CD4-positive, alpha-beta T cell (primary cell): Measurements from ENCODE around the gene RAD51B. TPM values are rescaled to one million over a fixed set of nuclear protein-coding genes. Genes with fewer than 3 reads are reported as not detected.

ENCODE experiments used
- ATAC-seq: fragments of 200-7000 bp; cut with Tn5 transposase; one replicate; pipeline ENCODE4 v1.10.0; 2022; ENCODE audit warnings: mild to moderate bottlenecking; ENCODE audit not compliant: poor library complexity
- CTCF ChIA-PET: fragments of 350-600 bp; sonication (Branson Sonifier 250); formaldehyde crosslinking; loops from one replicate; lab custom pipeline; 2021; ENCODE audit warnings: antibody characterized with exemption, inconsistent platforms; lab: Charles Lee
- POLR2A ChIA-PET: fragments of 350-600 bp; sonication (Branson Sonifier 250); formaldehyde crosslinking; loops from one replicate; lab custom pipeline; 2021; ENCODE audit warnings: antibody characterized with exemption, inconsistent platforms; lab: Charles Lee
- DNase-seq, 14 experiments: peaks; one replicate each; pipeline ENCODE4 v3.0.0-alpha.2; 2013 to 2020; ENCODE audit warnings: mixed read lengths in 2 of 14
- H3K27ac ChIP-seq, 2 donors: one replicate each; pipeline versions ENCODE4 v1.5.1 to v1.7.0; 2013; ENCODE audit warnings: low read length in 2 of 2, low read depth in 1 of 2, mild to moderate bottlenecking in 1 of 2
- H3K27me3 ChIP-seq, 2 experiments: 1 replicate in 1 of 2; 2 replicates in 1 of 2; pipeline versions ENCODE4 v1.6.1 to v1.7.0; 2013; ENCODE audit warnings: low read length in 2 of 2, control low read depth in 1 of 2, mild to moderate bottlenecking in 1 of 2, moderate library complexity in 1 of 2; ENCODE audit not compliant: insufficient read depth in 2 of 2, control insufficient read depth in 1 of 2
- H3K36me3 ChIP-seq: one replicate; pipeline ENCODE4 v1.6.1; 2013; ENCODE audit warnings: low read length, control low read depth; ENCODE audit not compliant: insufficient read depth
- H3K4me1 ChIP-seq: one replicate; pipeline ENCODE4 v1.6.1; 2013; ENCODE audit warnings: low read length, control low read depth; ENCODE audit not compliant: insufficient read depth
- H3K4me3 ChIP-seq: one replicate; pipeline ENCODE4 v1.5.1; 2013; ENCODE audit warnings: mild to moderate bottlenecking, low read length, moderate library complexity
- H3K9me3 ChIP-seq, 2 experiments: 1 replicate in 1 of 2; 2 replicates in 1 of 2; pipeline versions ENCODE4 v1.6.1 to v1.7.0; 2013; ENCODE audit warnings: low read length in 2 of 2, mild to moderate bottlenecking in 2 of 2, control low read depth in 1 of 2, moderate library complexity in 1 of 2; ENCODE audit not compliant: control insufficient read depth in 1 of 2, insufficient read depth in 1 of 2
- H3K27ac Mint-ChIP-seq: one replicate; pipeline ENCODE4 v1.8.0; 2020; ENCODE audit warnings: mixed read lengths
- H3K27me3 Mint-ChIP-seq: one replicate; pipeline ENCODE4 v1.8.0; 2021; ENCODE audit warnings: mixed read lengths
- H3K36me3 Mint-ChIP-seq: one replicate; pipeline ENCODE4 v1.8.0; 2021; ENCODE audit warnings: low read depth, mixed read lengths
- H3K4me1 Mint-ChIP-seq: one replicate; pipeline ENCODE4 v1.8.0; 2021; ENCODE audit warnings: low read depth, mixed read lengths
- H3K4me3 Mint-ChIP-seq: one replicate; pipeline ENCODE4 v1.8.0; 2020; ENCODE audit warnings: mild to moderate bottlenecking, mixed read lengths
- H3K9me3 Mint-ChIP-seq: one replicate; pipeline ENCODE4 v1.8.0; 2020; ENCODE audit warnings: mixed read lengths
- intact Hi-C, 2 experiments: fragments of 100-400 bp; cut with DNase I in 1 of 2; cut with micrococcal nuclease in 1 of 2; formaldehyde crosslinking; loops; one replicate each; pipeline versions ENCODE4 v1.15.1 to v1.9.0; 2023 to 2025; cut with DNase I, micrococcal nuclease
- total RNA-seq, 174 experiments: library from RNA in 2 of 174; stranded (reverse) in 2 of 174; gene quantifications; one replicate each; pipeline ENCODE4 v1.2.3 and lab custom pipeline; 2021 to 2026
- TF ChIP-seq, protein P1 (sequence below): fragments of 200-600 bp; IDR thresholded peaks from one replicate; pipeline ENCODE4 v1.8.0; 2022; ENCODE audit warnings: antibody characterized with exemption, mild to moderate bottlenecking

Gene RAD51B
- total RNA-seq, 2 experiments from 2014 or later = 18.4 to 20.0 TPM

DNA sequence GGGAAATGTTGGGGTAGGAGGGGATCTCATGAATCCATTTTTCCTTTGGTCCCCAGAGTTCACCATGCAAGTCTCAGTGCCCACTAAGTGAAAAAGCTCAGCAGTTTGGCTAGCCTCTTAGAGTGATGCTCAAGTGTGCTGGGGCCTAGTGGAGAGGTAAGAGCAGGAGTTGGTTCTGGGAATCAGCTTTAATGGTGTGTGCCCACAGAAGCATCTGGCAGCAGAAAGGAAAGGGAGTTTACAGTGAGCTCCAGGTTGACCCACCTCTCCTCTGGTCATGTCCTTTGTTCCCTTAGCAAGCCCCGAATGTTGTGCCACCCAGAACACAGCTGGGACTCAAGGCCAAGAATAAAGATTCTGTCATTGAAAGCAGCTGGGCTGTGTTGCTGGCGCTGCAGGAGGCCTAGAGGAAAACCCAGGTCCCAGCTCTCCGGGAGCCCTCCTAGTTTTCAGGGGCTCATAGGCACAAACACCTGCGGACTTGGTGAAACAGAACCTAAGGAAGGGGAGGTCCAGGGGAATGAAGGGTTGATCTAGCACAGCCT lies 652.5 kb downstream of the RAD51B start:
- peaks cover 11% of the 10 kb centered on the region for H3K4me1 ChIP-seq
- ATAC-seq = no peak
- no peaks in the 10 kb centered on the region for H3K27me3 ChIP-seq
- TF ChIP-seq, protein P1, sequence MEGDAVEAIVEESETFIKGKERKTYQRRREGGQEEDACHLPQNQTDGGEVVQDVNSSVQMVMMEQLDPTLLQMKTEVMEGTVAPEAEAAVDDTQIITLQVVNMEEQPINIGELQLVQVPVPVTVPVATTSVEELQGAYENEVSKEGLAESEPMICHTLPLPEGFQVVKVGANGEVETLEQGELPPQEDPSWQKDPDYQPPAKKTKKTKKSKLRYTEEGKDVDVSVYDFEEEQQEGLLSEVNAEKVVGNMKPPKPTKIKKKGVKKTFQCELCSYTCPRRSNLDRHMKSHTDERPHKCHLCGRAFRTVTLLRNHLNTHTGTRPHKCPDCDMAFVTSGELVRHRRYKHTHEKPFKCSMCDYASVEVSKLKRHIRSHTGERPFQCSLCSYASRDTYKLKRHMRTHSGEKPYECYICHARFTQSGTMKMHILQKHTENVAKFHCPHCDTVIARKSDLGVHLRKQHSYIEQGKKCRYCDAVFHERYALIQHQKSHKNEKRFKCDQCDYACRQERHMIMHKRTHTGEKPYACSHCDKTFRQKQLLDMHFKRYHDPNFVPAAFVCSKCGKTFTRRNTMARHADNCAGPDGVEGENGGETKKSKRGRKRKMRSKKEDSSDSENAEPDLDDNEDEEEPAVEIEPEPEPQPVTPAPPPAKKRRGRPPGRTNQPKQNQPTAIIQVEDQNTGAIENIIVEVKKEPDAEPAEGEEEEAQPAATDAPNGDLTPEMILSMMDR = no peak
- CTCF ChIA-PET = no interaction called here
- no peak for DNase-seq
- no peaks in the 10 kb centered on the region for H3K9me3 ChIP-seq
- H3K4me3 ChIP-seq = no peak overlapping the region
- Mint-ChIP-seq H3K4me3 (no peak overlapping the region), H3K36me3 (no peaks in the 10 kb centered on the region), H3K9me3 (no peaks in the 10 kb centered on the region), H3K4me1 (peaks cover 20% of the 10 kb centered on the region), H3K27ac (no peak overlapping the region), H3K27me3 (no peaks in the 10 kb centered on the region)
- POLR2A ChIA-PET = interaction anchor here (1.0 kb wide), 1 partner anchor 35 kb away, joined by 3 read pairs; no protein-coding TSS in a partner anchor
- intact Hi-C loops = no loop called here
- H3K27ac ChIP-seq = no peak overlapping the region
- no peaks in the 10 kb centered on the region for H3K36me3 ChIP-seq

DNA sequence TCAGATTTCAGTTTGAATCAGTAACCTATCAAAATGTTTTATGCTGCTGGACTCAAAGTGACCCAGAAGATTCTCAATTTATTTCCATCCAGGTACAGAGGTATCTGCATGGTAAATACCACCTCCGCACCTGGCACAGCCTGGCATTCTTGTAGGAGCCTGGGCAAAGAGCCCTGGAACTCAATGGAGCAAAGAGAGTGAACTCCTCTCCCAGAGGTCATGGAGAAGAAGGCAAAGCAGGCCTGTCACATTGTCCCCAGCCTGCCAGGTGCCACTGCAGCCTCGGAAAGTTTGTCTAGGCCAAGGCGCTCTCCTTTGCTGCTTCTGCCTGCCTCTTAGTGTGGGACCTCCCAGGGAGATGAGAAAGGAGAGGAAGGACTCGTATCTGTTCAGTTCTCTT lies 653.5 kb downstream of the RAD51B start:
- H3K4me3 Mint-ChIP-seq = no peak overlapping the region
- ATAC-seq (no peak), DNase-seq (no peak)
- Histone ChIP-seq H3K4me1 (peaks cover 15% of the 10 kb centered on the region), H3K9me3 (no peaks in the 10 kb centered on the region), H3K36me3 (no peaks in the 10 kb centered on the region), H3K4me3 (no peak overlapping the region), H3K27me3 (no peaks in the 10 kb centered on the region), H3K27ac (no peak overlapping the region)
- no peaks in the 10 kb centered on the region for H3K27me3 Mint-ChIP-seq
- peaks cover 20% of the 10 kb centered on the region for H3K4me1 Mint-ChIP-seq
- TF ChIP-seq, protein P1 = no peak
- ChIA-PET POLR2A (no interaction called here), CTCF (no interaction called here)
- H3K9me3 Mint-ChIP-seq = no peaks in the 10 kb centered on the region
- H3K36me3 Mint-ChIP-seq = no peaks in the 10 kb centered on the region
- no peak overlapping the region for H3K27ac Mint-ChIP-seq
- intact Hi-C loops = no loop called here

DNA sequence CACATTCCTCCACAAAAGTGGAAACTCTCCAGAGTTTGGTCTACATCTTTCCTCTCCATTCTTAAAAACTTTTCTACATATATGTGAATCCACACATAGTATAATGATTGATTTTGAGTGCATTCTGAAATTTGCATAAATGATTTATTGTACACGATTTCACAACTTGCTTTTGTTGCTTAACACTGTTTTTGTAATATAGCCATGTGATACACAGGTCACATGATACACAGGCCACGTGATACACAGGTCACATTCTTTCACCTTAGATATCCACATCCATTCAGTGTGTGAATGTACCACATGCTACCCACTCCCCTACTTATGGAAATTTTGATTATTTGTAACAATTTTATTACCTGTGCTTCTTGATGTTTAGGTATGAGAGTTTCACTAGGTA lies 654.2 kb downstream of the RAD51B start:
- ChIA-PET CTCF (no interaction called here), POLR2A (no interaction called here)
- Mint-ChIP-seq H3K4me1 (peaks cover 15% of the 10 kb centered on the region), H3K27me3 (no peaks in the 10 kb centered on the region), H3K9me3 (no peaks in the 10 kb centered on the region), H3K36me3 (no peaks in the 10 kb centered on the region), H3K27ac (no peak overlapping the region), H3K4me3 (no peak overlapping the region)
- H3K9me3 ChIP-seq = no peaks in the 10 kb centered on the region
- DNase-seq = no peak
- TF ChIP-seq, protein P1 = no peak
- no peaks in the 10 kb centered on the region for H3K27me3 ChIP-seq
- intact Hi-C loops = no loop called here
- no peaks in the 10 kb centered on the region for H3K36me3 ChIP-seq
- H3K27ac ChIP-seq = no peak overlapping the region
- ATAC-seq = no peak
- H3K4me1 ChIP-seq = peaks cover 8% of the 10 kb centered on the region
- H3K4me3 ChIP-seq = no peak overlapping the region
